Tibial nerve (tissue), 4 donors: Measurements from ENCODE around the gene TAF11L11. TPM values are rescaled to one million over a fixed set of nuclear protein-coding genes. Genes with fewer than 3 reads are reported as not detected.
"Not testable (repeated sequence)": the region's sequence is repeated elsewhere in the genome, so short reads cannot be mapped to it uniquely, and the experiment has no call there.

Experiments
- DNase-seq, 2 donors: peaks; one replicate each; pipeline ENCODE4 v3.0.0-alpha.2; 2019; ENCODE audit warnings: low spot score in 2 of 2
- H3K27ac ChIP-seq, 4 donors: fragments of 200-600 bp; sonication (generic) in 3 of 4; one replicate each; pipeline ENCODE4 v1.5.1; 2017 to 2019; ENCODE audit warnings: mild to moderate bottlenecking in 1 of 4
- H3K27me3 ChIP-seq, 2 donors: fragments of 200-600 bp; sonication (generic) in 1 of 2; one replicate each; pipeline versions ENCODE4 v1.5.1 to v1.6.0; 2017 to 2019
- H3K36me3 ChIP-seq, 3 donors: fragments of 200-600 bp; sonication (generic); one replicate each; pipeline ENCODE4 v1.5.1; 2018 to 2019
- H3K4me1 ChIP-seq, 4 donors: fragments of 200-600 bp; sonication (generic) in 3 of 4; one replicate each; pipeline ENCODE4 v1.5.1; 2017 to 2019
- H3K4me3 ChIP-seq, 4 donors: fragments of 200-600 bp; sonication (generic) in 3 of 4; one replicate each; pipeline ENCODE4 v1.5.1; 2017 to 2019; ENCODE audit warnings: mild to moderate bottlenecking in 1 of 4, moderate library complexity in 1 of 4
- H3K9me3 ChIP-seq, 4 donors: fragments of 200-600 bp; sonication (generic) in 3 of 4; one replicate each; pipeline ENCODE4 v1.5.1; 2017 to 2019
- EP300 ChIP-seq, 2 donors: sonication (generic); formaldehyde crosslinking; IDR thresholded peaks; one replicate each; pipeline ENCODE4 v1.6.1; 2017; ENCODE audit warnings: antibody characterized with exemption in 2 of 2, mild to moderate bottlenecking in 1 of 2
- POLR2A ChIP-seq, 2 donors: fragments of 450-650 bp; IDR thresholded peaks; one replicate each; pipeline ENCODE4 v1.6.1; 2017; ENCODE audit warnings: antibody characterized with exemption in 2 of 2, mild to moderate bottlenecking in 2 of 2, moderate library complexity in 2 of 2
- WGBS, 2 donors: methylation state at CpG; one replicate each; pipeline ENCODE4 v1.1.5; 2018; 5-methylcytosine and 5-hydroxymethylcytosine counted together
- total RNA-seq, 4 donors: library from RNA; depleted of rRNA; stranded (reverse); fragments of >200 nt; gene quantifications; one replicate each; pipeline ENCODE4 v1.1.0, GENCODE V29; 2016
- TF ChIP-seq, protein P1 (sequence below), 5 experiments: fragments of 200-600 bp in 3 of 5; fragments of 450-650 bp in 2 of 5; sonication (generic) in 3 of 5; IDR thresholded peaks; one replicate each; pipeline ENCODE4 v1.5.1; 2016 to 2019; ENCODE audit warnings: antibody characterized with exemption in 5 of 5, mild to moderate bottlenecking in 3 of 5, moderate library complexity in 2 of 5

The TAF11L11 gene
- not detected for total RNA-seq

GRCh38 chr5:17603880-17604279 is at the start of gene TAF11L11:
Gene TAF11L11 (plus strand): TSS chr5:17604183.
- DNase-seq, H3K4me1 ChIP-seq, H3K9me3 ChIP-seq, H3K36me3 ChIP-seq, H3K27ac ChIP-seq, H3K4me3 ChIP-seq, H3K27me3 ChIP-seq: not testable (repeated sequence)
- WGBS, 2 donors: 57 to 60% methylated on average over 6 of the region's 6 CpGs

GRCh38 chr5:17585658-17586057 is 18.3 kb upstream of the TAF11L11 start, which contains the start of gene TAF11L7:
Gene TAF11L7 (minus strand): TSS chr5:17585758.
- WGBS, 2 donors: no CpG with 5 or more reads among the region's 16 CpGs
- not testable (repeated sequence) for H3K36me3 ChIP-seq, H3K4me3 ChIP-seq, DNase-seq, H3K9me3 ChIP-seq, H3K27ac ChIP-seq, H3K4me1 ChIP-seq, H3K27me3 ChIP-seq

GRCh38 chr5:17590860-17591259 is 13.1 kb upstream of the TAF11L11 start, which contains the start of gene TAF11L8:
Gene TAF11L8 (minus strand): TSS chr5:17590960.
- H3K4me1 ChIP-seq, H3K27ac ChIP-seq, H3K36me3 ChIP-seq, DNase-seq, H3K4me3 ChIP-seq, H3K27me3 ChIP-seq, H3K9me3 ChIP-seq: not testable (repeated sequence)
- no CpG with 5 or more reads among the region's 16 CpGs for WGBS, 2 donors

DNA sequence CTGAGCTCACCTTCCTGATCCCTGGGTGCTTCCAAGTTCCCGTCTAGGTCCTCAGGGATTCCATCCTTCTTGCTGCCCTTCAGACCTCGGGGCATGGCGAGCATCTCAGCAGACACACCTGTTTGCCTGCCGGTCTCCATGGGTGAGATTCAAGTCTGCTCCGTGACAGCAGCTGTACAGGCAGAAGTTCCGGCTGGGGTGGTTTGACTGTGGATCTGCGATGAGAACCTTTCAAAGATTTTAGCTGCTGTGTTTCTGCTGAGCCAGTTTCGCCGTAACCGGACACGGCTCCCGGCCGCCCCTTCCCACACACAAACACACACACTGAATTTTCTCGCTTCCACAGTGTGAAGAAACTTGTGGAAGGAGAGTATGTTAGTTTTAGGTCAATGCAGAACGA is 9.7 kb upstream of the TAF11L11 start, which contains the start of gene TAF11L9:
TAF11L9 (minus strand) TSS at position 140 of the 400 bp plus-strand sequence.
- not testable (repeated sequence) for H3K4me1 ChIP-seq, H3K27ac ChIP-seq, H3K36me3 ChIP-seq, H3K9me3 ChIP-seq, H3K27me3 ChIP-seq, DNase-seq, H3K4me3 ChIP-seq
- WGBS, 2 donors: 91 to 96% methylated on average over 13 of the region's 15 CpGs

DNA sequence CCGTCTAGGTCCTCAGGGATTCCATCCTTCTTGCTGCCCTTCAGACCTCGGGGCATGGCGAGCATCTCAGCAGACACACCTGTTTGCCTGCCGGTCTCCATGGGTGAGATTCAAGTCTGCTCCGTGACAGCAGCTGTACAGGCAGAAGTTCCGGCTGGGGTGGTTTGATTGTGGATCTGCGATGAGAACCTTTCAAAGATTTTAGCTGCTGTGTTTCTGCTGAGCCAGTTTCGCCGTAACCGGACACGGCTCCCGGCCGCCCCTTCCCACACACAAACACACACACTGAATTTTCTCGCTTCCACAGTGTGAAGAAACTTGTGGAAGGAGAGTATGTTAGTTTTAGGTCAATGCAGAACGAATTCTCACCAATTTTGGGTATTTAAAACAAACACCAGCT is 6.3 kb upstream of the TAF11L11 start, which contains the start of gene TAF11L10:
TAF11L10 (minus strand) TSS at position 101 of the 400 bp plus-strand sequence.
- not testable (repeated sequence) for H3K27ac ChIP-seq, H3K27me3 ChIP-seq, H3K36me3 ChIP-seq, H3K4me3 ChIP-seq, DNase-seq, H3K9me3 ChIP-seq, H3K4me1 ChIP-seq
- no CpG with 5 or more reads among the region's 15 CpGs for WGBS, 2 donors

DNA sequence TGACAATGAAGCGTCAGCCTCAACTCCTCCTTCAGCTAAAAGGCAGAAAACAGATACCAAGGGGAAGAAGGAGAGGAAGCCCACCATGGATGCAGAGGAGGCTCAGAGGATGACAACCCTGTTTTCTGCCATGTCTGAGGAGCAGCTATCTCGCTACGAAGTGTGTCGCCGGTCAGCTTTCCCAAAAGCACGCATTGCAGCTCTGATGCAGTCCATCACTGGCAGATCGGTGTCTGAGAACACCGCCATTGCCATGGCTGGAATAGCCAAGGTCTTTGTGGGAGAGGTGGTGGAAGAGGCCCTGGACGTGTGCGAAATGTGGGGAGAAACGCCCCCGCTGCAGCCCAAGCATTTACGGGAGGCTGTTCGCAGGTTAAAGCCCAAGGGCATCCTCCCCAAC is 968 bp downstream of the TAF11L11 start:
- no peak overlapping the region for H3K27ac ChIP-seq
- H3K27me3 ChIP-seq: no peaks in the 10 kb centered on the region
- peaks cover 0 to 3% (median 0%) of the 10 kb centered on the region in 4 donors for H3K9me3 ChIP-seq
- H3K4me1 ChIP-seq: no peaks in the 10 kb centered on the region
- no peak overlapping the region for H3K4me3 ChIP-seq
- no peaks in the 10 kb centered on the region for H3K36me3 ChIP-seq
- TF ChIP-seq EP300 (IDR thresholded peaks at IDR 0.05) (no peak), POLR2A (IDR thresholded peaks at IDR 0.05) (no peak)
- TF ChIP-seq, protein P1, sequence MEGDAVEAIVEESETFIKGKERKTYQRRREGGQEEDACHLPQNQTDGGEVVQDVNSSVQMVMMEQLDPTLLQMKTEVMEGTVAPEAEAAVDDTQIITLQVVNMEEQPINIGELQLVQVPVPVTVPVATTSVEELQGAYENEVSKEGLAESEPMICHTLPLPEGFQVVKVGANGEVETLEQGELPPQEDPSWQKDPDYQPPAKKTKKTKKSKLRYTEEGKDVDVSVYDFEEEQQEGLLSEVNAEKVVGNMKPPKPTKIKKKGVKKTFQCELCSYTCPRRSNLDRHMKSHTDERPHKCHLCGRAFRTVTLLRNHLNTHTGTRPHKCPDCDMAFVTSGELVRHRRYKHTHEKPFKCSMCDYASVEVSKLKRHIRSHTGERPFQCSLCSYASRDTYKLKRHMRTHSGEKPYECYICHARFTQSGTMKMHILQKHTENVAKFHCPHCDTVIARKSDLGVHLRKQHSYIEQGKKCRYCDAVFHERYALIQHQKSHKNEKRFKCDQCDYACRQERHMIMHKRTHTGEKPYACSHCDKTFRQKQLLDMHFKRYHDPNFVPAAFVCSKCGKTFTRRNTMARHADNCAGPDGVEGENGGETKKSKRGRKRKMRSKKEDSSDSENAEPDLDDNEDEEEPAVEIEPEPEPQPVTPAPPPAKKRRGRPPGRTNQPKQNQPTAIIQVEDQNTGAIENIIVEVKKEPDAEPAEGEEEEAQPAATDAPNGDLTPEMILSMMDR (IDR thresholded peaks at IDR 0.05): no peak
- DNase-seq: no peak
- WGBS, 2 donors: 92 to 93% methylated on average over 14 of the region's 14 CpGs

- 85 to 97% methylated on average over 4 of the region's 4 CpGs for WGBS, 2 donors
- not testable (repeated sequence) for DNase-seq, H3K4me1 ChIP-seq, H3K27me3 ChIP-seq, H3K4me3 ChIP-seq, H3K36me3 ChIP-seq, H3K9me3 ChIP-seq, H3K27ac ChIP-seq
These were observed 3.5 kb downstream of the TAF11L11 start for GRCh38 chr5:17607461-17607860.

DNA sequence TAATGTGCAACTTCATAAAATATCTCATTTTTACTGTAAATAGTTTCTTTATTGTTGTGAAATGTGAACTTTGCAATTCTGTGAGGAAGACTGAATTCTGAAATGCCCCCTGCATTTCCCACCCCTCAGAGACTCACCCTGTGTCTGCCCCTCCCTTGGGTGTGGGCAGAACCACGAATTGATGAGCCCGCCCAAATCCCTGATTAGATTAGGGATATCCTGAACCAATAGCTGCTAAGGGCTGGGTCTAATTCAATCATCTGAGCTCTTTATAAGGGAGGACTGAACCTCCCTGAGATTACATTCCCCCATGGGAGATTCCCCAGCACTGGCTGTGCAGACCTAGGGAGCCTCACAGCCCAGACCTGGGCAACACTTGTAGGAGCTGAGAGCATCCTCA is 6.1 kb downstream of the TAF11L11 start, which contains the start of gene TAF11L12:
TAF11L12 (plus strand) TSS at position 301 of the 400 bp plus-strand sequence.
- H3K36me3 ChIP-seq, H3K4me3 ChIP-seq, DNase-seq, H3K27ac ChIP-seq, H3K4me1 ChIP-seq, H3K27me3 ChIP-seq, H3K9me3 ChIP-seq: not testable (repeated sequence)
- WGBS, 2 donors: 47 to 77% methylated on average over 2 of the region's 2 CpGs

DNA sequence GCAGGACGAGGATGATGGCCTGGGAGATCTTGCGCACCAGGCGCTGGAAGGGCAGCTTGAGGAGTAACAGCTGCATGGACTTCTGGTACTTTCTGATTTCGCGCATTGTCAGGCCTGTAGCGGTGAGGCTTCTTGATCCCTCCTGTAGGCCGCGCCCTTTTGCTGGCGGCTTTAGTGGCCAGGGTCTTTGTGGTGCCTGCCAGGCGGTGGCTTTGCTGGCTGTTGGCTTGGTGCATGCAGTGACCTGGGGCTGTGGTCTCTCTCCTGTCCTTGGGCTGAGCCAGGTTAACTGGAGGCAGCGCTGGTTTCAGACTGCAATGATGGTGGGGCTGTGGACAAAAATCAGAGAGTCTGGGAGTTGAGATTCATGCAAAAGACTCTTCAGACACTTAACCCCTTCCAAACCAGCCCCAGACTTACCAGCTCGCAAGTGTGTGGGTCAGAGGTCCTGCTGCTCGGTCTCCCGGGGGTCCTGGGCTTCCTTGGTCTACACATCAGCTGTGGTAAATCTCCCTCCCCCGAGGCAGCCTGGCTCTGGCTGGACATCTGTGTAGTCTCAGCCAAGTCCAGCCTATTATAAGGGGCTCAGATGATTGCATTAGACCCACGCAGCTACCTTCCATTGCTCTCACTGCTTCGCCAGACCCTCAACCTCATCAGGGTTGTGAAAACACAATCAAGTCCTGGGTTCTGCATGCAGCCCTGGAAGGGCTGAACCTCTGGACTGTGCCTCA is 11.1 kb downstream of the TAF11L11 start:
- no peaks in the 10 kb centered on the region for H3K9me3 ChIP-seq
- H3K4me1 ChIP-seq: no peaks in the 10 kb centered on the region
- TF ChIP-seq EP300 (IDR thresholded peaks at IDR 0.05): no peak
- no peak for TF ChIP-seq POLR2A (IDR thresholded peaks at IDR 0.05)
- TF ChIP-seq, protein P1 (IDR thresholded peaks at IDR 0.05): no peak
- H3K4me3 ChIP-seq: no peak overlapping the region
- H3K27ac ChIP-seq: no peak overlapping the region
- WGBS, 2 donors: 91 to 97% methylated on average over 12 to 17 of the region's 17 CpGs
- DNase-seq: no peak
- no peaks in the 10 kb centered on the region for H3K36me3 ChIP-seq
- H3K27me3 ChIP-seq: no peaks in the 10 kb centered on the region
